ENCODE data around the gene PFDN1.

DNA sequence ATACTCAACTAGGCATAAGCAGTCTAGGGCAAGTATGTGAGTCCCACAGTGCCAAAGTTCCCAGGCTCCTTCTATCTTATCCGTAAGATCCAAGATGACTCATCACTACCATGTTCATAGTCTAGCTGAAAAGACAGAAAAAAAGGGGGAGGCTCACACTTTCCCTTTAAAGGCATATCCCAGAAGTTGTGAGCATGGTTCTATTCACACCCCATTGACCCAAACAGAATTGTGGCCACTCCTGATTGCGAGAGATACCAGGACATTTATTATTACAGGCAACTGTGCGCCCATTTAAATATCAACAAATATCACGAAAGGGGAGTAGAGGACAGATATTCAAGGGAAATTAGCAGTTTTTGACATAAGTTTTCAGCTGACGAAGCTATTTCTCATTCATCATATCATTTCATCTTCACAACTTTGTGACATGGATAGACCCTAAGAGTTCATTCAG lies 8.1 kb upstream of the PFDN1 start:
- TF ChIP-seq BACH2 (CRISPR knock-in tag; IDR thresholded peaks at IDR 0.05; ENCODE audit: borderline replicate concordance): no peak
- TF ChIP-seq PPARA (CRISPR knock-in tag; IDR thresholded peaks at IDR 0.05; ENCODE audit: borderline replicate concordance): no peak
- TF ChIP-seq ARNTL (CRISPR knock-in tag; IDR thresholded peaks at IDR 0.05; ENCODE audit: borderline replicate concordance, low read depth): no peak
- peak; percentile 17; the same call in 1 of the 2 replicates for TF ChIP-seq ZFP3 (CRISPR knock-in tag; IDR thresholded peaks at IDR 0.05)
- TF ChIP-seq, protein P1, sequence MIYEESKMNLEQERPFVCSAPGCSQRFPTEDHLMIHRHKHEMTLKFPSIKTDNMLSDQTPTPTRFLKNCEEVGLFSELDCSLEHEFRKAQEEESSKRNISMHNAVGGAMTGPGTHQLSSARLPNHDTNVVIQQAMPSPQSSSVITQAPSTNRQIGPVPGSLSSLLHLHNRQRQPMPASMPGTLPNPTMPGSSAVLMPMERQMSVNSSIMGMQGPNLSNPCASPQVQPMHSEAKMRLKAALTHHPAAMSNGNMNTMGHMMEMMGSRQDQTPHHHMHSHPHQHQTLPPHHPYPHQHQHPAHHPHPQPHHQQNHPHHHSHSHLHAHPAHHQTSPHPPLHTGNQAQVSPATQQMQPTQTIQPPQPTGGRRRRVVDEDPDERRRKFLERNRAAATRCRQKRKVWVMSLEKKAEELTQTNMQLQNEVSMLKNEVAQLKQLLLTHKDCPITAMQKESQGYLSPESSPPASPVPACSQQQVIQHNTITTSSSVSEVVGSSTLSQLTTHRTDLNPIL (CRISPR knock-in tag; IDR thresholded peaks at IDR 0.05; ENCODE audit: low read depth): no peak
- no peak for TF ChIP-seq TCF4 (CRISPR knock-in tag; IDR thresholded peaks at IDR 0.05; ENCODE audit: borderline replicate concordance)
- TF ChIP-seq, protein P2, sequence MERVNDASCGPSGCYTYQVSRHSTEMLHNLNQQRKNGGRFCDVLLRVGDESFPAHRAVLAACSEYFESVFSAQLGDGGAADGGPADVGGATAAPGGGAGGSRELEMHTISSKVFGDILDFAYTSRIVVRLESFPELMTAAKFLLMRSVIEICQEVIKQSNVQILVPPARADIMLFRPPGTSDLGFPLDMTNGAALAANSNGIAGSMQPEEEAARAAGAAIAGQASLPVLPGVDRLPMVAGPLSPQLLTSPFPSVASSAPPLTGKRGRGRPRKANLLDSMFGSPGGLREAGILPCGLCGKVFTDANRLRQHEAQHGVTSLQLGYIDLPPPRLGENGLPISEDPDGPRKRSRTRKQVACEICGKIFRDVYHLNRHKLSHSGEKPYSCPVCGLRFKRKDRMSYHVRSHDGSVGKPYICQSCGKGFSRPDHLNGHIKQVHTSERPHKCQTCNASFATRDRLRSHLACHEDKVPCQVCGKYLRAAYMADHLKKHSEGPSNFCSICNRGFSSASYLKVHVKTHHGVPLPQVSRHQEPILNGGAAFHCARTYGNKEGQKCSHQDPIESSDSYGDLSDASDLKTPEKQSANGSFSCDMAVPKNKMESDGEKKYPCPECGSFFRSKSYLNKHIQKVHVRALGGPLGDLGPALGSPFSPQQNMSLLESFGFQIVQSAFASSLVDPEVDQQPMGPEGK (CRISPR knock-in tag; IDR thresholded peaks at IDR 0.05; ENCODE audit: borderline replicate concordance): no peak
- TF ChIP-seq ISL1 (CRISPR knock-in tag; IDR thresholded peaks at IDR 0.05): no peak; the same call in none of the 2 replicates
- no peak for TF ChIP-seq ZNF565 (CRISPR knock-in tag; conservative IDR thresholded peaks at IDR 0.05; ENCODE audit: low read depth)
- TF ChIP-seq, protein P3, sequence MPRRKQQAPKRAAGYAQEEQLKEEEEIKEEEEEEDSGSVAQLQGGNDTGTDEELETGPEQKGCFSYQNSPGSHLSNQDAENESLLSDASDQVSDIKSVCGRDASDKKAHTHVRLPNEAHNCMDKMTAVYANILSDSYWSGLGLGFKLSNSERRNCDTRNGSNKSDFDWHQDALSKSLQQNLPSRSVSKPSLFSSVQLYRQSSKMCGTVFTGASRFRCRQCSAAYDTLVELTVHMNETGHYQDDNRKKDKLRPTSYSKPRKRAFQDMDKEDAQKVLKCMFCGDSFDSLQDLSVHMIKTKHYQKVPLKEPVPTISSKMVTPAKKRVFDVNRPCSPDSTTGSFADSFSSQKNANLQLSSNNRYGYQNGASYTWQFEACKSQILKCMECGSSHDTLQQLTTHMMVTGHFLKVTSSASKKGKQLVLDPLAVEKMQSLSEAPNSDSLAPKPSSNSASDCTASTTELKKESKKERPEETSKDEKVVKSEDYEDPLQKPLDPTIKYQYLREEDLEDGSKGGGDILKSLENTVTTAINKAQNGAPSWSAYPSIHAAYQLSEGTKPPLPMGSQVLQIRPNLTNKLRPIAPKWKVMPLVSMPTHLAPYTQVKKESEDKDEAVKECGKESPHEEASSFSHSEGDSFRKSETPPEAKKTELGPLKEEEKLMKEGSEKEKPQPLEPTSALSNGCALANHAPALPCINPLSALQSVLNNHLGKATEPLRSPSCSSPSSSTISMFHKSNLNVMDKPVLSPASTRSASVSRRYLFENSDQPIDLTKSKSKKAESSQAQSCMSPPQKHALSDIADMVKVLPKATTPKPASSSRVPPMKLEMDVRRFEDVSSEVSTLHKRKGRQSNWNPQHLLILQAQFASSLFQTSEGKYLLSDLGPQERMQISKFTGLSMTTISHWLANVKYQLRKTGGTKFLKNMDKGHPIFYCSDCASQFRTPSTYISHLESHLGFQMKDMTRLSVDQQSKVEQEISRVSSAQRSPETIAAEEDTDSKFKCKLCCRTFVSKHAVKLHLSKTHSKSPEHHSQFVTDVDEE (CRISPR knock-in tag; IDR thresholded peaks at IDR 0.05): no peak
- no peak for TF ChIP-seq SNAI2 (CRISPR knock-in tag; IDR thresholded peaks at IDR 0.05)
- TF ChIP-seq, protein P4, sequence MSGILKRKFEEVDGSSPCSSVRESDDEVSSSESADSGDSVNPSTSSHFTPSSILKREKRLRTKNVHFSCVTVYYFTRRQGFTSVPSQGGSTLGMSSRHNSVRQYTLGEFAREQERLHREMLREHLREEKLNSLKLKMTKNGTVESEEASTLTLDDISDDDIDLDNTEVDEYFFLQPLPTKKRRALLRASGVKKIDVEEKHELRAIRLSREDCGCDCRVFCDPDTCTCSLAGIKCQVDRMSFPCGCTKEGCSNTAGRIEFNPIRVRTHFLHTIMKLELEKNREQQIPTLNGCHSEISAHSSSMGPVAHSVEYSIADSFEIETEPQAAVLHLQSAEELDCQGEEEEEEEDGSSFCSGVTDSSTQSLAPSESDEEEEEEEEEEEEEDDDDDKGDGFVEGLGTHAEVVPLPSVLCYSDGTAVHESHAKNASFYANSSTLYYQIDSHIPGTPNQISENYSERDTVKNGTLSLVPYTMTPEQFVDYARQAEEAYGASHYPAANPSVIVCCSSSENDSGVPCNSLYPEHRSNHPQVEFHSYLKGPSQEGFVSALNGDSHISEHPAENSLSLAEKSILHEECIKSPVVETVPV (CRISPR knock-in tag; IDR thresholded peaks at IDR 0.05): no peak
- TF ChIP-seq RARB (CRISPR knock-in tag; IDR thresholded peaks at IDR 0.05): no peak

Measured in SK-N-SH treated with all-trans-retinoic acid at 6 μM for 48 hours (cell line).